ENCODE results near the gene TBC1D16. TPM values are rescaled to one million over a fixed set of nuclear protein-coding genes. Genes with fewer than 3 reads are reported as not detected.

The TBC1D16 gene
- total and polyA plus RNA-seq, 10 of the 15 experiments (the other 5 are each of a cell fraction or from before 2014, with no cell fraction given), result 0.01 to 0.13 (median 0.06) TPM; not detected in 3

DNA sequence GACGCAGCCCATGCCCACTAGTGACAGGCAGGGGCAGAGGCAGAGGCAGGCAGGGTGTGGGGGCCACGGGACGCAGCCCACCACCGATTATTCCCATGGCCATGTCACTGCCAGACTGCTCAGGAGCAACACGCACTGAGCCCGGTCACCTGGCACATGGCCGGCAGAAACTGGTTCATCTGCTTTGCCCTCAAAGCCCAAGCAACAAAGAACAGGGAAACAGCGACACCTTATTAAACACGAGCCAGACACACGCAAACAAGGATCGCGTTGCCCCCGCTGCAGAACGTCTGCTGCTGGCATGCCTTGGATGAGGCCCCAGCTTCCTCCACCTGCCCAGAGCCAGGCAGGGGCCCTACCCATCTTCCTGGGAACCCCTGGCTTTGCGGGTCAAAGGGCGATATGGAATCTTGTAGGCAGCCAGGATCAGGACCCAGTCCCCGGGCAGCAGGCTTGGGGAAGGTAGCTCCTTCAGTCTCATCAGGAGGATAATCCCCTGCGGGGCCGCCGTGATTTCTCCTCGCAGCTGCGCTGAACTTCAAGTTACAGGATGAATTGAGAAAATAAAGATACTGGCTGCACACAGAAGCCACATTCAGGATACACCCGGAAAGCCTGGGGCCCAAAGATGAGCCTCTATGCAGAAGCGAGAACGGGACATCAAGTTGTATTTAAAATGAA, 4.8 kb downstream of the TBC1D16 start:
- WGBS (ENCODE audit: insufficient coverage, insufficient replicate concordance, low lambda C conversion rate, missing lambda C conversion rate), result 62% methylated on average over 22 of the region's 25 CpGs
- Histone ChIP-seq H3K27me3 (replicated peaks in 1 of 2; ENCODE audit: control insufficient read depth in 2 of 2, insufficient read depth in 2 of 2, low read length in 1 of 2) (peaks cover 0 to 4% of the 10 kb centered on the region in 2 experiments; a peak in 3 of 4 replicates), H3K4me1 (ENCODE audit: control insufficient read depth, insufficient read depth, low read length) (no peaks in the 10 kb centered on the region), H2AFZ (ENCODE audit: control insufficient read depth, low read depth, low read length) (no peak overlapping the region), H3K4me3 (no peak overlapping the region), H3K27ac (ENCODE audit: control insufficient read depth, insufficient read depth) (no peak overlapping the region), H3K9me3 (replicated peaks; ENCODE audit: control insufficient read depth, insufficient read depth, low read length) (no peaks in the 10 kb centered on the region), H3K79me2 (ENCODE audit: control insufficient read depth, insufficient read depth, low read length) (no peaks in the 10 kb centered on the region), H3K9ac (ENCODE audit: control insufficient read depth, insufficient read depth, low read length) (no peak overlapping the region), H3K36me3 (ENCODE audit: control insufficient read depth in 2 of 2, insufficient read depth in 2 of 2, low read length in 1 of 2) (no peaks in the 10 kb centered on the region), H3K4me2 (ENCODE audit: control insufficient read depth, insufficient read depth) (no peak overlapping the region), H4K20me1 (ENCODE audit: control insufficient read depth, insufficient read depth) (no peaks in the 10 kb centered on the region; the same call in 1 of the 2 replicates)
- POLR2A ChIA-PET, result no interaction called here
- no TSS peak for BruUV-seq (replicated peaks)
- intact Hi-C loops (cut with micrococcal nuclease; ENCODE audit: unreplicated experiment) (no loop called here), in situ Hi-C loops (cut with MboI) (no loop called here)
- SMC1A ChIA-PET (ENCODE audit: uncharacterized antibody, unreplicated experiment), result no interaction called here
- RAD21 ChIA-PET (ENCODE audit: unreplicated experiment), result no interaction called here
- TF ChIP-seq STAT1 (conservative IDR thresholded peaks at IDR 0.05) (no peak), GABPA (IDR thresholded peaks at IDR 0.05; ENCODE audit: low read depth) (no peak), MYC (IDR thresholded peaks at IDR 0.05; ENCODE audit: insufficient read depth, insufficient read length, insufficient replicate concordance, low read length, severe bottlenecking) (no peak), NFXL1 (IDR thresholded peaks at IDR 0.05; ENCODE audit: borderline replicate concordance) (no peak), IKZF1 (conservative IDR thresholded peaks at IDR 0.05) (no peak), MTA2 (IDR thresholded peaks at IDR 0.05; ENCODE audit: low read depth) (no peak), NFIC (IDR thresholded peaks at IDR 0.05; ENCODE audit: low read depth, low read length) (no peak), SMAD1 (IDR thresholded peaks at IDR 0.05; ENCODE audit: low read depth, partially characterized antibody) (no peak), RUNX3 (IDR thresholded peaks at IDR 0.05; ENCODE audit: low read length) (no peak), FOXM1 (IDR thresholded peaks at IDR 0.05; ENCODE audit: low read depth, low read length) (no peak), WRNIP1 (IDR thresholded peaks at IDR 0.05; ENCODE audit: borderline replicate concordance, low read depth, low read length) (no peak), TCF3 (IDR thresholded peaks at IDR 0.05; ENCODE audit: borderline replicate concordance, insufficient read depth, low read depth, low read length) (no peak), ZNF24 (IDR thresholded peaks at IDR 0.05) (no peak), PAX8 (IDR thresholded peaks at IDR 0.05) (no peak), SPI1 (IDR thresholded peaks at IDR 0.05; ENCODE audit: borderline replicate concordance, insufficient read depth, low read depth, low read length) (no peak), JUNB (IDR thresholded peaks at IDR 0.05) (no peak)
- TF ChIP-seq, protein P1, sequence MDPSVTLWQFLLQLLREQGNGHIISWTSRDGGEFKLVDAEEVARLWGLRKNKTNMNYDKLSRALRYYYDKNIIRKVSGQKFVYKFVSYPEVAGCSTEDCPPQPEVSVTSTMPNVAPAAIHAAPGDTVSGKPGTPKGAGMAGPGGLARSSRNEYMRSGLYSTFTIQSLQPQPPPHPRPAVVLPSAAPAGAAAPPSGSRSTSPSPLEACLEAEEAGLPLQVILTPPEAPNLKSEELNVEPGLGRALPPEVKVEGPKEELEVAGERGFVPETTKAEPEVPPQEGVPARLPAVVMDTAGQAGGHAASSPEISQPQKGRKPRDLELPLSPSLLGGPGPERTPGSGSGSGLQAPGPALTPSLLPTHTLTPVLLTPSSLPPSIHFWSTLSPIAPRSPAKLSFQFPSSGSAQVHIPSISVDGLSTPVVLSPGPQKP (IDR thresholded peaks at IDR 0.05; ENCODE audit: low read depth, low read length), result no peak
- TF ChIP-seq, protein P2, sequence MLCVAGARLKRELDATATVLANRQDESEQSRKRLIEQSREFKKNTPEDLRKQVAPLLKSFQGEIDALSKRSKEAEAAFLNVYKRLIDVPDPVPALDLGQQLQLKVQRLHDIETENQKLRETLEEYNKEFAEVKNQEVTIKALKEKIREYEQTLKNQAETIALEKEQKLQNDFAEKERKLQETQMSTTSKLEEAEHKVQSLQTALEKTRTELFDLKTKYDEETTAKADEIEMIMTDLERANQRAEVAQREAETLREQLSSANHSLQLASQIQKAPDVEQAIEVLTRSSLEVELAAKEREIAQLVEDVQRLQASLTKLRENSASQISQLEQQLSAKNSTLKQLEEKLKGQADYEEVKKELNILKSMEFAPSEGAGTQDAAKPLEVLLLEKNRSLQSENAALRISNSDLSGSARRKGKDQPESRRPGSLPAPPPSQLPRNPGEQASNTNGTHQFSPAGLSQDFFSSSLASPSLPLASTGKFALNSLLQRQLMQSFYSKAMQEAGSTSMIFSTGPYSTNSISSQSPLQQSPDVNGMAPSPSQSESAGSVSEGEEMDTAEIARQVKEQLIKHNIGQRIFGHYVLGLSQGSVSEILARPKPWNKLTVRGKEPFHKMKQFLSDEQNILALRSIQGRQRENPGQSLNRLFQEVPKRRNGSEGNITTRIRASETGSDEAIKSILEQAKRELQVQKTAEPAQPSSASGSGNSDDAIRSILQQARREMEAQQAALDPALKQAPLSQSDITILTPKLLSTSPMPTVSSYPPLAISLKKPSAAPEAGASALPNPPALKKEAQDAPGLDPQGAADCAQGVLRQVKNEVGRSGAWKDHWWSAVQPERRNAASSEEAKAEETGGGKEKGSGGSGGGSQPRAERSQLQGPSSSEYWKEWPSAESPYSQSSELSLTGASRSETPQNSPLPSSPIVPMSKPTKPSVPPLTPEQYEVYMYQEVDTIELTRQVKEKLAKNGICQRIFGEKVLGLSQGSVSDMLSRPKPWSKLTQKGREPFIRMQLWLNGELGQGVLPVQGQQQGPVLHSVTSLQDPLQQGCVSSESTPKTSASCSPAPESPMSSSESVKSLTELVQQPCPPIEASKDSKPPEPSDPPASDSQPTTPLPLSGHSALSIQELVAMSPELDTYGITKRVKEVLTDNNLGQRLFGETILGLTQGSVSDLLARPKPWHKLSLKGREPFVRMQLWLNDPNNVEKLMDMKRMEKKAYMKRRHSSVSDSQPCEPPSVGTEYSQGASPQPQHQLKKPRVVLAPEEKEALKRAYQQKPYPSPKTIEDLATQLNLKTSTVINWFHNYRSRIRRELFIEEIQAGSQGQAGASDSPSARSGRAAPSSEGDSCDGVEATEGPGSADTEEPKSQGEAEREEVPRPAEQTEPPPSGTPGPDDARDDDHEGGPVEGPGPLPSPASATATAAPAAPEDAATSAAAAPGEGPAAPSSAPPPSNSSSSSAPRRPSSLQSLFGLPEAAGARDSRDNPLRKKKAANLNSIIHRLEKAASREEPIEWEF (IDR thresholded peaks at IDR 0.05; ENCODE audit: insufficient replicate concordance, low read depth, low read length), result no peak
- DNase-seq (ENCODE audit: low read depth, low spot score) (no peak), FAIRE-seq (no peak), ATAC-seq (no peak)
- CTCF ChIA-PET, result no interaction called here

Data from GM12878 (cell line).